22Rv1 (cell line): Measurements from ENCODE around the gene RNF166.

Experiments
- H3K27ac ChIP-seq: fragments of 450-650 bp; 2 replicates; pipeline ENCODE4 v1.5.1; 2017
- ZFX ChIP-seq: fragments of 450-650 bp; IDR thresholded peaks from 2 replicates; pipeline ENCODE4 v1.6.1; 2017; ENCODE audit warnings: antibody characterized with exemption, borderline replicate concordance
- TF ChIP-seq, protein P1 (sequence below): fragments of 450-650 bp; IDR thresholded peaks from 2 replicates; pipeline ENCODE4 v1.5.1; 2017; ENCODE audit warnings: mild to moderate bottlenecking

The RNF166 gene

DNA sequence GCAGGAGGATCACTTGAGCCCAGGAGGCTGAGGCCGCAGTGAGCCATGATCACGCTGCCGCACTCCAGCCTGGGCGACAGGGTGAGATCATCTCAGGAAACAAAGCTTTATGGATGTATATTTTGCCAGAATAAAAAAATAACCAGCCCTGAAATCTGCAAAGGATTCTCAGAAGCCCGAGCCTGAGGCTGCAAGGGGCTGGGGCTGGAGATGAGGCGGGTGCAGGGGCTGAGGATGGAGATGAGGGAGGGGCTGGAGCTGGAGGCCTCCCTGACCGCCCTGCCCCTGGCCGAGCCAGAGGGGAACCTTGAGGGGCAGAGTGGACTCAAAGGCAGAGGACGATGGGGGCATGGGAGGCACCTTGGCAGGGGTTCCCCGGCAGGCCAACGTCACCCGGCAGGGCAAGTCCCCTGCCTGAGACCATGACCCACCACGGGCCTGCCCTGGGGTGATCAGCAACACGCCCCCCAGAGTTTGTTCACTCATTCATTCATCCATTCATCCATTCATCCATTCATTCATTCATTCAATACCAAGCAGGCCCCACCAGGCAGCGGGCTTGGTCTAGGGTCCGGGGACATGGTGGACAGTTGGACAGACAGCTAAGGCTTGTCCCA is 46.3 kb upstream of the RNF166 start:
- TF ChIP-seq ZFX, result no peak
- TF ChIP-seq, protein P1, sequence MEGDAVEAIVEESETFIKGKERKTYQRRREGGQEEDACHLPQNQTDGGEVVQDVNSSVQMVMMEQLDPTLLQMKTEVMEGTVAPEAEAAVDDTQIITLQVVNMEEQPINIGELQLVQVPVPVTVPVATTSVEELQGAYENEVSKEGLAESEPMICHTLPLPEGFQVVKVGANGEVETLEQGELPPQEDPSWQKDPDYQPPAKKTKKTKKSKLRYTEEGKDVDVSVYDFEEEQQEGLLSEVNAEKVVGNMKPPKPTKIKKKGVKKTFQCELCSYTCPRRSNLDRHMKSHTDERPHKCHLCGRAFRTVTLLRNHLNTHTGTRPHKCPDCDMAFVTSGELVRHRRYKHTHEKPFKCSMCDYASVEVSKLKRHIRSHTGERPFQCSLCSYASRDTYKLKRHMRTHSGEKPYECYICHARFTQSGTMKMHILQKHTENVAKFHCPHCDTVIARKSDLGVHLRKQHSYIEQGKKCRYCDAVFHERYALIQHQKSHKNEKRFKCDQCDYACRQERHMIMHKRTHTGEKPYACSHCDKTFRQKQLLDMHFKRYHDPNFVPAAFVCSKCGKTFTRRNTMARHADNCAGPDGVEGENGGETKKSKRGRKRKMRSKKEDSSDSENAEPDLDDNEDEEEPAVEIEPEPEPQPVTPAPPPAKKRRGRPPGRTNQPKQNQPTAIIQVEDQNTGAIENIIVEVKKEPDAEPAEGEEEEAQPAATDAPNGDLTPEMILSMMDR, result no peak
- H3K27ac ChIP-seq, result no peak overlapping the region

DNA sequence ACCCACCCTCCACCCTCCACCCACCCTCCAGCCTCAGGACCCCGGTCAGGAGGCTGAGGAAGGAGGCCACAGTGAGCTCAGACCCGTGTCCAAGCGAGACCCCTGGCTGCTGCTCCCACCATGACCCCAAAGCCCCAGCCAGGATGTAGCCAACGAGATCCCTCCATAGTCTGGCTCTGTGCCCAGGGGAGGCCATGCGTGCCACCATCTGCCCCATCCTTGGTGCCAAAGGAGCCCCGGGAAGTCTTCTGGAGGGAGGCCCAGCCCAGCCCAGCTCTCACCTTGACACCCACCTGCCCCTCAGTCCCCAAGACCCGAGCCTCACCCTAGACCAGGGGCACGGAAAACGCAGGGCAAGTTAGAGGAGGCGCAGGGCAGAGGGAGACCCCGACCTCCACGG is 44.6 kb upstream of the RNF166 start:
- H3K27ac ChIP-seq, result no peak overlapping the region
- TF ChIP-seq, protein P1, result no peak
- TF ChIP-seq ZFX, result no peak

DNA sequence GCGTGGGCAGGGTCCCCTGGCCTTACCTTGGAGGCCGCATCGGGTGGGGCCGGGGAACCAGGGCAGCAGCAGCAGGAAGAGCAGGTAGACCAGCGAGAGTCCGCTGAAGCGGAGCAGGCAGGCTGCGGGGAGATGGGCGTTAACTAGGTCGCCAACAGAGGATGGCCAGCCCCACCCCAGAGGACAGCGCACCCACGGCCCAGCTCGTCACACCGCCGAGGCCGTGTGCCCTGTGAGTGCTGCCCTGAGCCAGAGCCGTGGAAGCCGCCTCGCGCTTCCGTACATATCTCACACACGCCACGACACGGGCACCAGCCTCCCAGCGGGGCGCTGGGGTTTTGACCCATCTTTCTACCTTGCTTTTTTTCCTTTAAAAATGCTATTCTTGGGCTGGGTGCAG is 43.1 kb upstream of the RNF166 start:
- TF ChIP-seq ZFX, result no peak
- TF ChIP-seq, protein P1, result no peak
- no peak overlapping the region for H3K27ac ChIP-seq

DNA sequence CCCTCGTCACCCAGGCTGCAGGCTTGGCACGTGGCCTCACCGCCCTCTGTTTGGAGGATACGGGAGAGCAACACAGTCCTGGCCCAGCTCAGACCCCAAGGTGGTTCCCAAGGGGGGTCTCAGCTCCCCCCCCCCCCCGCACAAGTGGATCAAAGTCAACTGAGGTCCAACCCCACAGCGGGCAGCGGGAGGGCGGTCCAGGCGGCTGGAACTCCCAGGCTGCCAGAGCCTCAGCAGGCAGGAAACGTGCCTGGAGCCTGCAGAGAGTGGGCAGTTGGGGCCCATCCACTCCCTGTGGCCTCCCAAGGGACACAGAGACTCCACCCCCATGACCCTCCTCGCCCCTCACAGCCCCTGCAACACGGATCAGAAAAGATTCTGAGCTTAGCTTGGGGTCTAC is 42.2 kb upstream of the RNF166 start:
- no peak for TF ChIP-seq ZFX
- TF ChIP-seq, protein P1, result no peak
- H3K27ac ChIP-seq, result no peak overlapping the region

DNA sequence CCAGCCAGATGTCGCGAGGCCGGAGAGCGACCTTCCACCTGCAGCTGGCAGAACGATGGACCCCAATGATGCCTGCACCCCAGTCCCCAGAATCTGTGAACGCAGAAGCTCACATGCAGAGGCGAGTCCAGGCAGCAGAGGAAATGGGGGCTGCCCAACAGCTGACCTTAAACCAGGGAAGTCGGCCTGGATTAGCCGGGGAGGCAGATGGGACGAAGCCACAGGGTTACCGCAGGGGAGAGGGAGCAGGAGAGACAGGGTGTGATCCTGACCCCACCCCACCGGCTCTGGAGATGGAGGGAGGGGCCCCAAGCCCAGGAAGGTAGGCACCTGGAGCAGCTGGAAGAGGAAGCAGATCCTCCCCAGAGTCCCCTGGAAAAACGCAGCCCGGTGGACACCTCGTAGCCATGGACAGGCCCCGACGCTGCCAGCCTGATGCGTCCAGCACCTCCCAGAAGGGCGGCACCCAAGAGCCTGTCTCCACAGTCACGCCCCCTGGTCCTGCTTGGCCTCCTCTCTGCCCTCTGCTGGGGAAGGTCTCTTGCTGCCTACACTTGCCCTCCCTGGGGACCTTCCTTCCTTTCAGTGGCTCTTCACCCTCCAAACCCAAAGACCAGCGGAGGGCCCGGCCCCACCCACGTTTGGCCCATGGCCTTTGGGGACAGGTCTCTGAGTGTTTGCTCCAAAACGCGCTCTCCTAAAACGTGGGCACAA is 41.5 kb upstream of the RNF166 start:
- H3K27ac ChIP-seq, result no peak overlapping the region
- TF ChIP-seq ZFX, result no peak
- TF ChIP-seq, protein P1, result peak; percentile 72

DNA sequence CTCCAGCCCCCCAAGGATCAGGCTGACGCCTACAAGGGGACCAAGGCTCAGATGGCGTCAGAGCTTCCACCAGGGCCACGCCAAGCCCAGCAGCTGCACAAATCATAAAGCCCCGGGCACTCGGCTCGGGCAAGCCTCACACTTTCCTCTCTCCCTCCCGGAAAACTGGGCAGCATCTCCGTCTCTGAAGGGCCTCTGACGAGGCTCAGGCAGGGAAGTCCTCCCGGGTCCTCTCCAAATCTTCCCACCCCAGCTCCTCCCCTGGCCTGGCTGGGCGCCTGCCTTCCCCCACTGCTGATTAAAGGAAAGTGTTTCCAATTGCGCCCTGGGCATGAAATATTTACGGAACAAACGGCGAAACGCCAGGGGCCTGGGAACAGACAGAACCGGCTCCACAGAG is 40.3 kb upstream of the RNF166 start:
- H3K27ac ChIP-seq, result 0 out of 2 replicates have a peak overlapping the region, but pooled peaks have one; percentile 12
- TF ChIP-seq, protein P1, result no peak
- TF ChIP-seq ZFX, result no peak
